ENCODE measurements around the gene EVA1B.

Gene EVA1B

DNA sequence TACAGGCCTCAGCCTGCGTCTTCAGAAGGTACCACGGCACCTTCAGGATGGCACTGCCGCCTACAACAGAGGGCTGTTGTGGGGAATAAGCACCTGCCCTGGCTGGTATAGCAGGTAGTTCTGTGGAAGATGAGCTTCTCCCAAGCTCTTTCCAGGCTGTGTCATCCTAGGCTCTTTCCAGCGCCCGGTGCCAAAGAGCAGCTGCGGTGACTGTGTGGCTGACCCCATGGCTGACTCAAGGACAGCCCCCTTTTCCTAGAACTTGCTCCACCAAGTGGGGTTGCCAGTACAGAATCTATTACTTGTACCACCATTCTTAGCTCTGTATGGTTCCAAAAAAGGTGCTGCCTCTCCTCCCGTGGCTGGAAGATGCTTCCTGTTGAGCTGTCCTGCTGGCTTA, 21.9 kb upstream of the EVA1B start:
- no peak for DNase-seq

DNA sequence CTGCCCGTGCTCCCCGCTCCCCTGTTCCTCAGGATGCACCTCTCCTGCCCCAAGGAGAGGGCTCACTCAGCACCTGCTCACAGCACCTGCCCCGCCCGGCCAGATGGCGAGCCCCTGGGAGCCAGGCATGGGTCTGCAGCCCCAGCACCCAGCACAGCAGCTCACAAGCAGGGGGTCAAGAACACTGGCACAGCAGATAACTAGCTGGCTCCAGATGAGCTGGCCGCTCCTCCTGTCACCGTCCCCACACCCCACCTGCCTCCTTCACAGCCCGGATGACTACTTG, 20.9 kb upstream of the EVA1B start:
- no peak for DNase-seq

DNA sequence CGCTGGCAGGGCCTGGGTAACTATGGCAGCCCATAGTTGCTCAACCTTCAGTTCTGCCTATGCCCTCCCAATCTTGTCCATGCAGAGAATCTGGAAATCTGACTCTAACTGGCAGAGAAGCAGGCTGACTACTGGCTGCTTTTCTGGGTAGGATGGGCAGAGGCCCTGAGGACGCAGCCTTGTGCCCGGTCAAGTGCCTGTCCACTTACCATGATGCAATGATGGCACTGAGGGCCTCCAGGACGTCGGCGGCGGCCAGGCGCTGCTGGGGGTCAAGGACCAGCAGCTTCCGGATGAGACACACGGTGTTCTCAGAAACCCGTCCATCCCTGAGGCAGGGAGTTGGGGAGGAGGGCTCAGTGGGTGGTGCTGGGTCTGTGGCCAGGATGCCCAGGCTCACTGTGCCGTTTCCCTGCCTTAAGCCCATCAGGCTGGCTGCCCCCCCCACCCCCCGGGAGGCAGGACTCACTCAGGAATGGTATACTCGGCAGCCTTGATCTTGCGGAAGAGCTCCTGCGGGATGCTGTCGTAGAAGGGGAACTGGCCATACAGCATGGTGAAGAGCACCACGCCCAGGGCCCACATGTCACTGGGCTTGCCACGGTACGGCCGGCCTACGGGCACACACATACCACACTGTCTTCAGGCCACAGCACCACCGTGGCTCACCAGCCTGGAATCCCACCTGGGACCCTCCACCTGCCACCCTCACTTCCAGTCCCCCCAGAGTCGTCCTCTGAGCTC, 20.4 kb upstream of the EVA1B start:
- DNase-seq = no peak

DNA sequence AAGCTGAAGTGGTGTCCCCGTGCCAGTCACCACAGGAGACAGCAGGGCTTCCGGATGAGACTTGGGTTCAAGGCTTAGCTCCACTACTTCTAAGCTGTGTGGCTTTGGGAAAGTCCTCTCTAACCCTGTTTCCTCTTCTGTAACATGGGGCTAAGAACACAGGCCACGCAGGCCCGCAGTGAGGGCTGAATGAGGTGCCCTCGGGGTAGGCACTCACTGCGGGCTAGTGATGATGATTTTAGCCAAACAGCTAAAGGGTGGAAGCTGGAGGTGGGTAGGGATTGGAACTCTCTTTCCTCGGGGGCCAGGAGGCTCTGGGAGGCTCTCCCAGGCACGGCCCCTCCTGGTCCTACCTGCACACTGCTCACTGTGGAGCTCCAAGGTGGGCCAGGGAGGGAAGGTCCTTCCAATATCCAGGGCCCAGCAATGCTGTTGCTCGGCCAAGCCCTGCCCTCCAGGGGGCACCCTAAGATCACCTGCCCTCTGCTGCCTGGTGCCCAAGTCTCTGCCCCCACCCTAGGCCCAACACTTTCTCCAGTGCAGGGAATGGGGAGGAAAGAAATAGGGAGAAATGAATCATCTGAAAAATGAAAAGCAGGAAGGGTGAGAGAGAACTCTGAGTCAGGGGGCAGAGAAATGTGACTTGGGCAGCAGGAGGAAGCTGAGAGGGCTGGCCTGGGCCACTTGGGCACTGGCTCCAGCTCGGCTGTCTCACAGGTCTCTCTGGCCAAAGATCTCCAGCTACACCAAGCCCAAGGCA, 19.2 kb upstream of the EVA1B start:
- DNase-seq = peak; percentile 68

DNA sequence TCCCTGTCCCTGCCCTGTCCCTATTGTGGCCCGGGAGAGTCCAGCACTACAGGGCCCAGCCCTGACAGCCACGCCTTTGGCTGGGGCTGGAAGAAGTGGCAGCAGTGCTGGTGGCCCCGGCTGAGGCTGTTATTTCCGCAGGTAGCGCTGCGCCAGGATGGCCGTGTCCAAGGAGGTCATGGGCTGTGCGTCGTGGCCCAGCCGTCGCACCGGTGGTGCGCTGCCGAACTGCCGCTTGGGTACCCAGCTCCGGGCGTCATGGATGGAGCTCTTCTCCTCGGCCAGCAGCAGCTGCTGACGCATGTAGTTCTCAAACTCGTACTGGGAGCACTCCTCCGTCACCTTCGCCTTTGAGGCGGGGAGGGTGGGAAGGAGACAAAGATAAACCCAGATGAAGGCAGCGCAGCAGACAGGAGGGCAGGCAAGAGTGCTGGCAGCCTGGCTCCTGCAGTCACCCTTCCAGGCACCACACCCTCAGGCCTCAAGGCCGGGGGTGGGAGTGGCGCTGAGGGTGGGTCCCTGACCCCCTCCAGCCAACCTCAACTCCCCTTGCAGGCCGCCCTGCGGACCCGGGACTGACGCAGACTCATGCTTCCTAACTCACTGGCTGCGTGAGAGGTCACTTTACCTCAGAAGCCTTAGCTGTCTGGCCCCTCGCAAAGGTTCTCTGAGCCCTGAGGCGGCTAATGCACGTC, 18.3 kb upstream of the EVA1B start:
- DNase-seq = no peak

DNA sequence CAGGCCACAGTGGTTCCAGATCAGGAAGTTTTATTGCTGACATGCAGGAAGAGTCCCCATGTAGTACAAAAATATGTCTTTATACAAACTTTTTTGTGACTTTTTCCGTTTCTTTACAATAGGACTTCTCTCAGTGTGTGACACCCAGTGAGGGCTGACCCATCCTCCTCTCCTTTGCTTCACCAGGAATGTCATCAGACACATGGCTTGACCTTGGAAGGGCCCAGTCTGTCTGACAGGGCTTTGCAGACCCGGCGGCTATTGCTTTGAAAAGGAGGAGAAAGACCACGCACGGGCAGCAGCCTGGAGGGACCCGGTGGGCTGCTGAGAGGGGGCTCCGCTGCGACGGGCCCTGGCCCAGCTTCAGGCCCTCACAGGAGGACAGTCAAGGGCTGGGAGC, 16.2 kb upstream of the EVA1B start:
- no peak for DNase-seq

DNA sequence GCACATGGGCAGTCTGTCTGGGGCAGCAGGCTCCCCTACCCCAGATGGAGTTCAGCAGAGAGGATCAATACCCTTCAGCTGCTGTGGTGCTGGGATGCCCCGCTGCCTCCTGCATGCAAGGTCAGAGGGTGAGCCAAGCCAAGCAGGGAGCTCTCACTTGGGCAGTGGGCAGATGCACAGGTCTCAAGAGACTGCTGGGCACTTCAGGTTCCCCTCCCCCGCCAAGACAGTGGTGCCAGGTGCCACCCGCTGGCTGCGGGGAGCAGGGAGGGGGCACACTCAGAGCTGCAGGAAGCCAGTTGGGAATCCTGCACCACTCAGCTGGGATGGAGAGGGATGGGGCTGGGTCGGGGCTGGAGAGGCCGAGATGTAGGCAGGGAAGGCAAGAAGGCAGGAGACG, 15.8 kb upstream of the EVA1B start:
- DNase-seq = no peak

DNA sequence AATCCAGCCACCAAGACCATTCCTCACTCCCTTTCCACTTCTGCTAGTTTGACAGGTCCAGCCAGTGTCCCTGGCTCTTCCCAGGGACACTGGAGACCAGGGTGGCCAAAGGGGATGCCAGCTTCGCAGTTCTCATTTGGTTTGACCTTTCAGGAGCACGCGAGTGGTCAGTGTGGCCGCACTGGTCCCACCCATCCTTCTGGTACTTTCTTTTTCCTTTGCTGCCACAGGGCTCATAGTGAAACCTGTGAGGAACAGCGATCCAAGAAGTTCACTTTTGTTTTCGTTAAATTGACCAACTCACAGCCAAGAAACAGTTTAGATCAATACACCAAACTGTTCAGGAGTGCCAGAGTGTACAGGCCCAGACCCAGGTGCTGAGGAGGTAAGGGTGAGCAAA, 14.4 kb upstream of the EVA1B start:
- DNase-seq = no peak

DNA sequence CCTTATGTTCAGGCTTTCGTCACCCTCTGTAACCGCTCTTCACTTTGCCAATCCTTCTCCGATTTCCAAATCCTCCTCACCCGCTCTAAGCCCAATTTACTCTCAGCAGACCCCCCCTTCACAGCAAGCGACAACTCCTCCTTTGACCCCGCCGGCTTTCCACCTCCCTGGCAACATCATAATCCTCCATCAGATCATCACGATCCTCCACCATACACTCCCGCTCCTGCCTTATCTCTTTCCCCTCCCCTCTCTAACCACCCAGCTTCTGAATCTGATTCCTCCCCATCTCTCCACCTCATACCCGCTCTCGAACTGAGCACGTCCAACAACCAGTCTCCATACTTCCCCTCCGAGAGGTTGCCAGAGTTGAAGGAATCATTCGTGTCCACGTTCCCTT, 7.5 kb upstream of the EVA1B start:
- DNase-seq = no peak

DNA sequence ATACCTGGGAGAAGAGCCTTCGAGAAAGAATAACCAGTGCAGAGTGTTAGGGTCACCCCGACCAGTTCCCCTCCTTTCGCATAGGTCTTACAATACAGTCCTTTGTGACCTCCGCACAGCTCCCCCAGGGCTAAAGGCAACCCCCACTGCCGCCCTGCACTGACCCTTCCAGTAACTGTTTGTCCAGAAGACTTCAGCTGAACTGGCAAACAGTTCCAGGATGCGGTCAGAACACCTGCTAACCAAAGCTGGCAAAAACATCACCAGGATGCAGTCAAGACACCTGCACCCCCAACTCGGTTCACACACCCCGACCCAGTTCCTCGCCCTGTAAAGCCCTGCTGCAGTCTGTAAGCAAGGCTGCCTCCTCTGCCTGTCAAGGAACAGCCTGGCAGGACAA, 6.4 kb upstream of the EVA1B start:
- no peak for DNase-seq

DNA sequence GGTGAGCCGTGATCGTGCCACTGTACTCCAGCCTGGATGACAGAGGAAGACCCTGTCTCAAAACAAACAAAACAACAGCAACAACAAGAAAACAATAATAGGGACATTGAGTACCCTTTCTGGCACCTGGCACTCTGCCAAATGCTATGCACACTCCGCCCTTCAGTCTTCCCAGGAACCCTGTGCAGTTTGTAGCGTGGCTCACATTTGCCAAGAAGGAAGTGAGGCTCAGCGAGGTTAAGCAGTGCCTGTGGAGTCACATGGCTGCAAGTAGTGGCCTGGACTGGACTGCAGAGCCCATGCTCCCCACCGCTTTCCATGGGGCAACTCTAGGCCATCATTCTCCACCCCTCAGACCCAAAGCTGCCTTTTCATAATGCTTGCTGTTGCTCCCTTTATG, 5.3 kb upstream of the EVA1B start:
- DNase-seq = no peak

DNA sequence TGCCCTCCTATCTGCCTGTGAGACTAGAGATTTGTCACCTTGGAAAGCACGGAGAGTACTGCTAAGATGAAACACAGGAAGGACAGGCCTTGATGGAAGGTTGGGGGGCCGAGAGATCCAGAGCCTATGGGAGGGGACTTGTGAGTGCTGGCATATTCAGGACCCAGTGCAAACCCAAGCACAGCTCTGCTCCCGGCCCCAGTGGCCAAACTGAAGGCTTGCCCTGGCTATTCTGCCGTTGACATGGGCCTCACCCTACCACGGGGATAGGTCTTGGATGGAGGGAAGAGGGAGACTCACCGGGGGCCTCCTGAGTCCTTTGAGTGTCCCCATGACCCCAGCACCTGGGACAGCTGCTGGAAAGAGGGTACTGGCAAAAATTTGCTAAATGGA, 4.6 kb upstream of the EVA1B start:
- DNase-seq = no peak

DNA sequence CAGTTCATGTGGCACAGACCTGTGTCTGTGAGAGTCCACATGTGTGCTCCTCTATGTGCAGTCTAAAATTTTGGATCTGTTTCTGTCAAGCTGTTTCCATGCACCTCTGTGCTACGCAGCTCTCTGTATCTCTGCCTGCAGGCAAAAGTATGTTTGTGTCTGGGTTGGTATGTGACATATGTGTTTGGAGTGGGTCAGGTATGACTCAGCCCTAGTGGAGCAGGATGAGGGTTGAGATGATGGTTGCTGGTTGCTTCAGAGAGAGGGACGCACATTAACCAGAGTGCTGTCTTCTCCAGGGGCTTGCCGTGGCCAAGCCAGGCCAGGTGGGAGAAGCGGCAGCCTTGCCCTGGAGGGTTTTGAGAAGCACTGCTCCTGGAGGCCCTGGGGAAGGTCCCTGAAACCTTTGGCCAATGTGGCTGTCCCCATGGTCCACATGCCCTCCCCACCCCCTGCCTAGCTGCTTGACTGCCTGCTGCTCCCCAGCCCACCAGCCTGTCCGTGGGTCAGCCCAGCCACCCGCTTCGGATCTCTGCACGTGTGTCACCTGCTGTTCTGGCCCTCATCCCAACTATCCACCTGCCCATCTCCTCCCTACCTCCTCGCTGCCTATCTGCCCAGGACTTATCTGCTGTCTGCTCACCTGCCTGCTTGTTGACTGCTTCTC, 4.1 kb upstream of the EVA1B start:
- DNase-seq = no peak

DNA sequence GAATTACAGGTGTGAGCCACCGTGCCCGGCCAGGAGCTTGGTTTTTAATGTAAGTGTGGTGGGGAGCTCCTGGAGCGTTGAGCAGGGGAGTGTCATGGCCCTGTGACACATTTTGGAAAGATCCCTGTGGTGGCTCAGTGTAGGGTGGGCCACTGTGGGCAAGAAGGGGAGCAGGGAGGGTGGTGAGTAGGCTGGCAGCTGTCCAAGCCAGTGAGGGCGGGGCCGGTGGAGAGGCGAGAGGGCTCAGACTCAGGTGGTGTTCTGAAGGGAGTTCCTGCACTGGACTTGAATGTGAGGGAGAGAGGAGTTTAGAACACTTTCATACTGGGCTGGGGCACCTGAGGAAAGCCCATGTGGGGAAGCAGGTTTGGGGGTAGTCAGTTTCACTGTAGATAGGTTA, 3.1 kb upstream of the EVA1B start:
- no peak for DNase-seq

DNA sequence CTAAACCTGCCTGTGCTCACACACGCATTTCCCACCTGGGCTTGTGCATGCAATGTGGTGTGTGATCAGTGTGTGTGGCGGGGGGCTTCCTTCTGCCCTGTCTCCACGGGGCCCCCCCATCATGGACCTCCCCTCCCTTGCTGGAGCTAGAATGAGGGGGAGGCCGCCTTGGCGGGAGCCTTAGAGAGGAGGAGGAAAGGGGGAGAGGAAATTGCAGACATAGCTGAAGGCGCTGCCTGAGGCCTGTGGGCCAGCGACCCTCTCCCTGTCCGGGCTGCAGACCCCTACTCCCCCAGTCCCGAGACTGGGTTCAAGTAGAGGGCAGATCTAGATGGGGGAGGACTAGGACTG, 883 bp upstream of the EVA1B start:
- DNase-seq = no peak

DNA sequence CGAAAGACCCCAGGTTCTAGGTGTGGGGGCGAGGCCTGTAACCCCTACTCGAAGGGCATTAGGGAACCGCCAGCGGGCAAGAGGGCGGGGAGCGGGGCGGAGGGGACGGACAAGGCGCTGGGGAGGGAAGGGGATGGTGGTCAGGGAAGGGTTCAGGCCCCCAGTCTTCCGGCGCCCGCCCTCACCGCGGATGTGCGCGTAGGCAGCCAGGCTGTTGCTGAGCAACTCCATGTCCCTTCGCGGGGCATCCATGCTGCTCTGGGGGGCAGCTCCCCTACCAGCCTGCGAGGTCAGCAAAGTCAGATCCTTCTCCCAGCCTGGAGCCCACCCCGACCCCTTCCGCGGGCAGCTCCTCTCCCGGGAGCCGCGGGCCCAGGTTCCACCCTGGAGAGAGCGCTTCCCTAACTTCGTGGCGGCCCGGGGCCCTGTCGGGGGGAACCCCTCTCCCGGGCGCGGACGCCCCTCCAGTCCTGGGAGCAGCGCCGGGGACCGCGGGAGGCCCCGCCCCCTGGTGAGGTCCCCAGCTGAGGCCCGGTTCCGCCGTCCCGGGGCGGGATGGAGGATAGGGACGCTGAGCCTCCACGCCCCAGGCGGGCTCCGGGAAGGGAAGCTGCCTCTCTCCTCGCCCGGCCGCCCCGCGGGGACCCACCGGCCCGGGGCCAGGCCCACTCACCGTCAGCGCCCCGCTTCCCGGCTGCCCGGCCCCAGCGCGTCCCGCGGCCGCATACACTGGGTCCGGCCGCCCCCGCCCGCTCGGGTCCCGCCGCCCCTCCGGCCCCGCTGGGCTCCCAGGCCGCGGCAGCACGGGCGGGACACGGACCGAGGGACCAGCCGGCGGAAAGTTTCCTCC, 434 bp downstream of the EVA1B start:
- DNase-seq = peak; percentile 47

DNA sequence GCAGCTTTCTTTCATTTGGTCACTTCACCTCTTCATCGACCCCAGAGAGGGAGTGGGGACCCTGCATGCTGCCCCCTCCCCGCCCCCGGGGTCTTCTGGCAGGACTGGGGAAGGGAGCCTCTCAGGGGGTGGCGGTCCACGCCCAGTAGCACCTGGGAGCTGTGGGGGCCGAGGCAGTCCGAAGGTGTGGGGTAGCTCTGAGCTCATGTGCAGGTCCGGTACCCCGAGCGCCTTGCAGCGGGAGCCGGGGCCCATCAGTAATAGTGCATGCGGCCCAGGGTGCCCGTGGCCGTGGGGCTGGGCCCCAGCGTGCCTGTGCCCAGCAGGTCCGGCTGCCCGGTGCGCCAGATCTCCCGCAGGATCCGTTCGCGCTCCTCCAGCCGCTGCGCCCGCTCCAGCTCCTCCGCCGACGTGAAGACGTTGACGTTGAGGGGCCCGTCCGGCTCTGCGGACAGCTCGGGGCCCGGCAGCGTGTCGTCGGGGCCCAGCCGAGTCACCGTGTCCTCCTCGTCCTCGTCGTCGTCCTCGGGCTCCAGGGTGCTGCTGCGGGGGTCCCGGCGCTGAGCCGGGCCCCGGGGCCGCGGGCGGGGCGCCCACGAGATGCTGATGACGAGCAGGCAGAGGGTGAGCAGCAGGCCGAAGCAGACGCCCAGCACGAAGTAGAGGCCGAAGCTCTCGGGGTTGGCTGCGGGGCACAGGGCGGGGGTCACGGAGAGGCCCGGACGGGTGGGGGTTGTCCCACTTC, 1.2 kb downstream of the EVA1B start:
- DNase-seq = no peak

DNA sequence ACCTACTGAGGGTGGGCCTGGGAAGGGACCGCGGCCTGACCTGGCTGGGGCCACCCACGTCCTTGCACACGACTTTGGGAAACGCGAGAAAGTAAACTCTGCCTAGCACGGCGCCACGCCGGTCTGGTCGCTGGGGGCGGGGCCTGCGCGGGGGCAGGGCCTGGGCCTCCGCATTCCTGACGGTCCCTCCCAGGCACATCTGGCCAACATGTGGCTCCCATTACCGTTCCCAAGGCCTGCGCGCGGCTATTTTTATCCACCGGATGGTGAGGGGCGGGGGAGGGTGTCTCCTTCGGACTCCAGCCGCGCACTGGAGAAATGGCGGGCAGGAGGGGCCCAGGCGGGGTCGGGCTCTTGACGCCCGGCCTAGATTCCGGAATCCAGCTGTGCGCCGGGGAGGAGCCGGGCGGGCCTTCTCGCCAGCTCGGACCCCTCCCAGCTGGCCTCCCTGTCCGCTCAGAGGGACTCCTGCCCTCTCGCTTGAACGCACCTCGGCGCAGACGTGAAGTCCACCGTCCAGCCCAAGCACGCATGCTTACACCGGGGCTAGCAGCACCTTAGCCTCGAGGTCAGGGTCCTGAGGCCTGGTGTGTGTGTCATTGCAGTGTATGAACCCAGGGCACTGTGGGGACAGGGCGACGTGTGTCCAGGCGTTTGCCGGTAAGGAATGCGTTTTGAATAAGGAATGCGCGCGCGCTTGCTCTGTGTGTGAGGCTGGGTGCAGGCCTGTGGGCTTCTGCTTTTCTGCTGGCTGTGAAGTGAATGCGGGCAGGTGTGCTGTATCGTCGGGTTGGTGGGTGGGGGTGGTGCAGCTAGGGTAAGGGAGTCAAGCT, 2.1 kb downstream of the EVA1B start:
- DNase-seq = peak; percentile 31

DNA sequence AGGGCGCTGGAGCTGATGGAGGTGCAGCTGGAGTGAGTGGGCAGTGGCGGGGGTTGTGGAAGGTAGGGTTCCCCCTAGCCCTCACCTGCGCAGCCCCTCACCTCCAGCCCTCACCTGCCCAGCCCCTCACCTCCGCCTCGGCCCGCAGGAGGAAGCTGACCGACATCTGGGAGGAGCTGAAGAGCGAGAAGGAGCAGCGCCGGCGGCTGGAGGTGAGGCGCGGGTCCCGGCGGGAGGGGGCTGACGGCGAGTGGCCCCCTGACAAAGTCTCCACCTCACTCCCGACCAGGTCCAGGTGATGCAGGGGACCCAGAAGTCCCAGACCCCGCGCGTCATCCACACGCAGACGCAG, 2.7 kb downstream of the EVA1B start:
- DNase-seq = no peak

DNA sequence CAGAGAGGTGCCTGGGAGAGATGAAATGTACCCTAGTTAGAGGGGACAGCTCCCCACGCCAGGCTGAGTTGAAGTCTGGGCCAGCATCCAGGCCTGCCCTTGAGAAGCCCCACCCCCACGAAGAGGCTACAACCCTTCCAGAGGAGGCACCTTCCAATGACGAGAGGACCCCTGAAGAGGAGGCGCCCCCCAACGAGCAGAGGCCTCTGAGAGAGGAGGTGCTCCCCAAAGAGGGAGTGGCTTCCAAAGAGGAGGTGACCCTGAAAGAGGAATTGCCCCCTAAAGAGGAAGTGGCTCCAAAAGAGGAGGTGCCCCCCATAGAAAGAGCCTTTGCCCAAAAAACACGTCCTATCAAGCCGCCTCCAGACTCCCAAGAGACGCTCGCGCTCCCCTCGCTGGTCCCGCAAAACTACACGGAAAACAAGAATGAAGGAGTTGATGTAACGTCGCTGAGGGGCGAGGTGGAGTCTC, 3.1 kb downstream of the EVA1B start:
- DNase-seq = no peak

DNA sequence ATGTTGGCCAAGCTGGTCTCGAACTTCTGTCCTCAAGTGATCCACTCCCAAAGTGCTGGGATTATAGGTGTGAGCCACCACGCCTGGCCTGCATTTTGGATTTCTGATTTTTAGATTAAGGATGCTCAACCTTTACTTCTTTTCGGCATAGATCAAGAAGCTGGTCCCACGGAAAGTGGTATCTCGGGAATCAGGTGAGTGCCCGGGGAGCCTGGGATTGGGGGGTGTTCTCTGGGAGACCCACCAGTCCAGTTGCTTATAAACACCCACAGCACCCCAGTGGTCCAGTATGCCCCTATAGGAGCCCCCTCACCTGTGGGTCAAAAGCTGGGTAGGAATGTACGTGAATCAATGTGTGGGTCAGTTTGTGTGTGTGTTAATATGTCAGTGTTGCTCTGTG, 14.0 kb downstream of the EVA1B start:
- DNase-seq = no peak
